ENCODE data around the gene SIRPG. TPM values are rescaled to one million over a fixed set of nuclear protein-coding genes. Genes with fewer than 3 reads are reported as not detected.

SIRPG gene
- total RNA-seq, 1 experiment from 2014 or later: not detected

DNA sequence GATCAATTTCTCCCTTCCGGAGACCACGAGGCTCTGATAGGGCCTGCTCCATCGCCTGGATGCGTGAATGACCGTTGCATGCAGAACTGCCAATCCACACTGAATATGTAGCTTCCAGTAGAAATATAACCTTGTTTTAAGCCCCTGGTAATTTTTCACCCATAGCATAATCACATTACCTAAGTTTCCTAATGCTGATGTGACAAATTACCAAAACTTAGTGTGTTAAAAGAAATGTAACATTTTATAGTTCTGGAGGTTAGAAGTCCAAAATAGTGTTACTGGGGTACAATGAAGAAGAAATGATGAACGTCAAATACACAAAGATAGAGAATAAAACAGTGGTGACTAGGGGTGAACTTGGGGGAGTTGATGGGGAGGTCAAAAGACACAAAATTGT is 78.1 kb downstream of the SIRPG start:
- DNase-seq: no peak
- Histone ChIP-seq H3K9me3 (ENCODE audit: control insufficient read depth, low read depth, low read length) (no peaks in the 10 kb centered on the region), H3K23me2 (ENCODE audit: insufficient read length, low read depth, low read length, poor library complexity, severe bottlenecking) (no peaks in the 10 kb centered on the region)

More for the DNA sequence above, 78.1 kb downstream of the SIRPG start:
- no CpG with 5 or more reads among the region's 6 CpGs for WGBS (ENCODE audit: extremely low coverage, insufficient read length, low lambda C conversion rate)
- H3K4me2 ChIP-seq (ENCODE audit: insufficient read depth, insufficient read length, low read length): no peak overlapping the region
- H3K14ac ChIP-seq (ENCODE audit: insufficient read depth, low read length): no peak overlapping the region
- H4K8ac ChIP-seq (replicated peaks; ENCODE audit: insufficient read length, low read depth, low read length): no peak overlapping the region
- H3K27me3 ChIP-seq (ENCODE audit: insufficient read depth, low read length): no peaks in the 10 kb centered on the region
- no peak overlapping the region for H3K56ac ChIP-seq (ENCODE audit: insufficient read length, low read depth, low read length)
- Mint-ChIP-seq H3K9me3 (no peaks in the 10 kb centered on the region; a peak in 1 of 5 replicates), H3K27ac (no peak overlapping the region), H3K4me3 (no peak overlapping the region), H3K4me1 (no peaks in the 10 kb centered on the region), H3K27me3 (ENCODE audit: low read depth) (no peaks in the 10 kb centered on the region; the same call in 1 of the 2 replicates), H3K36me3 (ENCODE audit: insufficient read depth in 1 of 3, low read depth in 3 of 3) (no peaks in the 10 kb centered on the region)
- no peaks in the 10 kb centered on the region for H4K20me1 ChIP-seq (ENCODE audit: control insufficient read depth, insufficient read depth, insufficient read length)
- TF ChIP-seq, protein P1, sequence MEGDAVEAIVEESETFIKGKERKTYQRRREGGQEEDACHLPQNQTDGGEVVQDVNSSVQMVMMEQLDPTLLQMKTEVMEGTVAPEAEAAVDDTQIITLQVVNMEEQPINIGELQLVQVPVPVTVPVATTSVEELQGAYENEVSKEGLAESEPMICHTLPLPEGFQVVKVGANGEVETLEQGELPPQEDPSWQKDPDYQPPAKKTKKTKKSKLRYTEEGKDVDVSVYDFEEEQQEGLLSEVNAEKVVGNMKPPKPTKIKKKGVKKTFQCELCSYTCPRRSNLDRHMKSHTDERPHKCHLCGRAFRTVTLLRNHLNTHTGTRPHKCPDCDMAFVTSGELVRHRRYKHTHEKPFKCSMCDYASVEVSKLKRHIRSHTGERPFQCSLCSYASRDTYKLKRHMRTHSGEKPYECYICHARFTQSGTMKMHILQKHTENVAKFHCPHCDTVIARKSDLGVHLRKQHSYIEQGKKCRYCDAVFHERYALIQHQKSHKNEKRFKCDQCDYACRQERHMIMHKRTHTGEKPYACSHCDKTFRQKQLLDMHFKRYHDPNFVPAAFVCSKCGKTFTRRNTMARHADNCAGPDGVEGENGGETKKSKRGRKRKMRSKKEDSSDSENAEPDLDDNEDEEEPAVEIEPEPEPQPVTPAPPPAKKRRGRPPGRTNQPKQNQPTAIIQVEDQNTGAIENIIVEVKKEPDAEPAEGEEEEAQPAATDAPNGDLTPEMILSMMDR (conservative IDR thresholded peaks at IDR 0.05): no peak
- H2BK5ac ChIP-seq (ENCODE audit: insufficient read length, low read length): no peak overlapping the region
- H3K79me1 ChIP-seq (ENCODE audit: insufficient read depth, low read depth, low read length, poor library complexity, severe bottlenecking): no peaks in the 10 kb centered on the region
- no peak overlapping the region for H3K9ac ChIP-seq (ENCODE audit: extremely low read depth, insufficient read length, low read length)
- no peak overlapping the region for H2AK5ac ChIP-seq (ENCODE audit: insufficient read length, low read length)
- no peak overlapping the region for H3K18ac ChIP-seq (ENCODE audit: insufficient read length, low read depth, low read length)
- no peak overlapping the region for H2BK12ac ChIP-seq (ENCODE audit: insufficient read length, low read depth, low read length)
- no peak overlapping the region for H2BK20ac ChIP-seq (ENCODE audit: low read depth, low read length, poor library complexity, severe bottlenecking)
- no peak overlapping the region for H3K27ac ChIP-seq (ENCODE audit: insufficient read length, low read depth, low read length)
- H2AFZ ChIP-seq (ENCODE audit: low read length): no peak overlapping the region
- no peak overlapping the region for H3K4ac ChIP-seq (ENCODE audit: low read depth, low read length)
- H3K23ac ChIP-seq (ENCODE audit: insufficient read length, low read depth, low read length): no peak overlapping the region
- H3K4me1 ChIP-seq (ENCODE audit: insufficient read depth, low read length): no peaks in the 10 kb centered on the region
- H3K79me2 ChIP-seq (ENCODE audit: insufficient read depth, low read length): no peaks in the 10 kb centered on the region
- H3T11ph ChIP-seq (ENCODE audit: low read length): no peak overlapping the region
- no peak overlapping the region for H4K91ac ChIP-seq (ENCODE audit: insufficient read length, low read depth, low read length)
- no peak overlapping the region for H2BK120ac ChIP-seq (ENCODE audit: low read depth, low read length, poor library complexity, severe bottlenecking)
- no peak overlapping the region for H2BK15ac ChIP-seq (ENCODE audit: low read depth, low read length)
- H4K5ac ChIP-seq (ENCODE audit: insufficient read length, low read depth, low read length): no peak overlapping the region

Other genes starting within 250 kb of the SIRPG start
- 81.8 and 85.4 TPM in 2 replicates for gene NSFL1C, start 190.9 kb downstream of the SIRPG start, total RNA-seq (2021)
- gene SIRPB2, start 166.4 kb downstream of the SIRPG start, total RNA-seq (2021): not detected in 2 replicates
- gene SIRPD, start 100.1 kb downstream of the SIRPG start, total RNA-seq (2021): not detected in 2 replicates
- gene SIRPB1, start 37.8 kb downstream of the SIRPG start, total RNA-seq (2021): 0.46 and 1.0 TPM in 2 replicates
- gene SIRPA, start 237.6 kb upstream of the SIRPG start, total RNA-seq (2021): 5.8 and 6.0 TPM in 2 replicates

Measured in H9 (cell line).